Lower leg skin (tissue), 3 donors: Measurements from ENCODE around the gene SORCS2.

Experiments used
- POLR2A ChIP-seq, 2 donors: fragments of 450-650 bp; IDR thresholded peaks; one replicate each; pipeline ENCODE4 v1.6.1; 2016 to 2017; ENCODE audit warnings: antibody characterized with exemption in 2 of 2, mild to moderate bottlenecking in 1 of 2, moderate library complexity in 1 of 2
- TF ChIP-seq, protein P1 (sequence below), 3 donors: fragments of 450-650 bp; IDR thresholded peaks; one replicate each; pipeline ENCODE4 v1.5.1; 2016; ENCODE audit warnings: antibody characterized with exemption in 3 of 3, mild to moderate bottlenecking in 3 of 3, moderate library complexity in 2 of 3

DNA sequence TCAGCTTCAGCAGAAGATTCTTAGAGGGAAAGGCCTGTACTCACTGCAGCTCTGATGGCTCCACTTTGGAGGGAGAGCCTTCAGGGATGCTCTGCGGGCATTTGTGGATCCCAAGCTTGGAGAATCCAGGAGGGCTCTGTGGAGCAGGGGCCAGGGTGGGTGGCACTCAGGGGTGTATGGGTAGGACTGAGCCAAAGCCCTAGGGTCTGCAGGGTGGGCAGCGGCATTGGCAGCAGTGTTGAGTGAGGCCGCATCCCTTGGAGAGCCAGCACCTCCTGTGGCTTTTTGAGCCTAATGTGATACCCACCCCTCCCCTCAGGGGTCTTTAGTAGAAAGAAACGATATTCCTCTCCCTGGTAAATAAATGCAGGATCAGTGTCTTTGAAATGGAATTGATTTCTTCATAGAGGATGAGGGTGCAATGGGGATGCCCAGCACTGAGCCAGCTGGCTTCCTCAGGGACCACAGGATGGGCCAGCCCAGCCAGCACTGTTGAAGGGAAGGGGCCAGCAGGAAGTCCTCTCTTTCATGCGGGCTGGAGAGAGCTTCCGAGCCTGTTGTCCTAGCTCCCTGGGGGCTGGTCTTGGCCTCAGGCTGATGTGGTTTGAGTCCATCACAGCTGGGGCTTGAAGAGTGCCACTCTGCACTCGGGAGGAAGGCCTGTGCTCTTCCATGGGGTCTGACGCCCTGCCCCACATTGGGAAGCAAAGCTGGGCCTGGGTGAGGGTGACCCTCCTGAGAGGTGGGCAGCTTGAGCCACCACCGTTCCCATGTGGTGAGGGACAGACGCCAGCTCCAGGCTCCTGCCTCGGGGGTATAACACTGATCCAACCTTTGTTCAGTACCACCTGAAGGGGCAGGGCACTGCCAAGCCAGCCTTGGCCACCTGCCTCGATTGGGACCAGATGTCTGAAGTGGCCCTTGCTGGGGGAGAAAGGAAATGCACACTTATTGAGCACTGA, 192.9 kb downstream of the SORCS2 start:
- TF ChIP-seq, protein P1, sequence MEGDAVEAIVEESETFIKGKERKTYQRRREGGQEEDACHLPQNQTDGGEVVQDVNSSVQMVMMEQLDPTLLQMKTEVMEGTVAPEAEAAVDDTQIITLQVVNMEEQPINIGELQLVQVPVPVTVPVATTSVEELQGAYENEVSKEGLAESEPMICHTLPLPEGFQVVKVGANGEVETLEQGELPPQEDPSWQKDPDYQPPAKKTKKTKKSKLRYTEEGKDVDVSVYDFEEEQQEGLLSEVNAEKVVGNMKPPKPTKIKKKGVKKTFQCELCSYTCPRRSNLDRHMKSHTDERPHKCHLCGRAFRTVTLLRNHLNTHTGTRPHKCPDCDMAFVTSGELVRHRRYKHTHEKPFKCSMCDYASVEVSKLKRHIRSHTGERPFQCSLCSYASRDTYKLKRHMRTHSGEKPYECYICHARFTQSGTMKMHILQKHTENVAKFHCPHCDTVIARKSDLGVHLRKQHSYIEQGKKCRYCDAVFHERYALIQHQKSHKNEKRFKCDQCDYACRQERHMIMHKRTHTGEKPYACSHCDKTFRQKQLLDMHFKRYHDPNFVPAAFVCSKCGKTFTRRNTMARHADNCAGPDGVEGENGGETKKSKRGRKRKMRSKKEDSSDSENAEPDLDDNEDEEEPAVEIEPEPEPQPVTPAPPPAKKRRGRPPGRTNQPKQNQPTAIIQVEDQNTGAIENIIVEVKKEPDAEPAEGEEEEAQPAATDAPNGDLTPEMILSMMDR (IDR thresholded peaks at IDR 0.05) = no peak
- no peak for TF ChIP-seq POLR2A (IDR thresholded peaks at IDR 0.05)
